Esophagus squamous epithelium (tissue), 5 donors: Measurements from ENCODE around the gene TCF23. TPM values are rescaled to one million over a fixed set of nuclear protein-coding genes. Genes with fewer than 3 reads are reported as not detected.
"Not testable (repeated sequence)": the region's sequence is repeated elsewhere in the genome, so short reads cannot be mapped to it uniquely, and the experiment has no call there.

Source experiments
- DNase-seq: peaks from one replicate; lab custom pipeline; 2025; lab: John Stamatoyannopoulos, UW
- H3K27ac ChIP-seq, 4 donors: fragments of 200-600 bp; sonication (generic); one replicate each; pipeline ENCODE4 v1.5.1; 2016 to 2019; ENCODE audit warnings: mild to moderate bottlenecking in 1 of 4
- H3K27me3 ChIP-seq, 4 donors: fragments of 200-600 bp; sonication (generic); 1 replicate in 3 of 4; 2 replicates in 1 of 4; pipeline versions ENCODE4 v1.5.1 to v1.6.0; 2017 to 2021; ENCODE audit warnings: antibody characterized with exemption in 1 of 4
- H3K36me3 ChIP-seq, 3 donors: fragments of 200-600 bp; sonication (generic); one replicate each; pipeline ENCODE4 v1.5.1; 2016 to 2019
- H3K4me1 ChIP-seq, 3 donors: fragments of 200-600 bp; sonication (generic); one replicate each; pipeline ENCODE4 v1.5.1; 2017 to 2019
- H3K4me3 ChIP-seq, 4 donors: fragments of 200-600 bp; sonication (generic); 1 replicate in 3 of 4; 2 replicates in 1 of 4; pipeline ENCODE4 v1.5.1; 2016 to 2019; ENCODE audit warnings: mild to moderate bottlenecking in 2 of 4, moderate library complexity in 1 of 4
- H3K9me3 ChIP-seq, 3 donors: fragments of 200-600 bp; sonication (generic); one replicate each; pipeline ENCODE4 v1.5.1; 2016 to 2019
- CTCF ChIP-seq, 6 experiments: fragments of 450-650 bp in 4 of 6; fragments of 200-600 bp in 2 of 6; sonication (generic) in 2 of 6; IDR thresholded peaks; one replicate each; pipeline ENCODE4 v1.5.1; 2016 to 2019; ENCODE audit warnings: antibody characterized with exemption in 6 of 6, mild to moderate bottlenecking in 4 of 6, moderate library complexity in 4 of 6
- POLR2A ChIP-seq, 4 donors: fragments of 450-650 bp; IDR thresholded peaks; one replicate each; pipeline ENCODE4 v1.6.1; 2017; ENCODE audit warnings: antibody characterized with exemption in 4 of 4, mild to moderate bottlenecking in 4 of 4, moderate library complexity in 3 of 4
- WGBS, 2 donors: methylation state at CpG; one replicate each; pipeline ENCODE4 v1.1.5; 2018; 5-methylcytosine and 5-hydroxymethylcytosine counted together
- intact Hi-C: fragments of 100-400 bp; cut with DNase I; formaldehyde crosslinking; loops from one replicate; pipeline ENCODE4 v1.15.0; 2022
- total RNA-seq, 4 donors: library from RNA; depleted of rRNA; stranded (reverse); fragments of >200 nt; gene quantifications; one replicate each; pipeline ENCODE4 v1.1.0, GENCODE V29; 2016
- donor health status: DM: yes; HTN: yes; CAD: no.

The TCF23 gene
- total RNA-seq, 4 donors from 2014 or later, result not detected

DNA sequence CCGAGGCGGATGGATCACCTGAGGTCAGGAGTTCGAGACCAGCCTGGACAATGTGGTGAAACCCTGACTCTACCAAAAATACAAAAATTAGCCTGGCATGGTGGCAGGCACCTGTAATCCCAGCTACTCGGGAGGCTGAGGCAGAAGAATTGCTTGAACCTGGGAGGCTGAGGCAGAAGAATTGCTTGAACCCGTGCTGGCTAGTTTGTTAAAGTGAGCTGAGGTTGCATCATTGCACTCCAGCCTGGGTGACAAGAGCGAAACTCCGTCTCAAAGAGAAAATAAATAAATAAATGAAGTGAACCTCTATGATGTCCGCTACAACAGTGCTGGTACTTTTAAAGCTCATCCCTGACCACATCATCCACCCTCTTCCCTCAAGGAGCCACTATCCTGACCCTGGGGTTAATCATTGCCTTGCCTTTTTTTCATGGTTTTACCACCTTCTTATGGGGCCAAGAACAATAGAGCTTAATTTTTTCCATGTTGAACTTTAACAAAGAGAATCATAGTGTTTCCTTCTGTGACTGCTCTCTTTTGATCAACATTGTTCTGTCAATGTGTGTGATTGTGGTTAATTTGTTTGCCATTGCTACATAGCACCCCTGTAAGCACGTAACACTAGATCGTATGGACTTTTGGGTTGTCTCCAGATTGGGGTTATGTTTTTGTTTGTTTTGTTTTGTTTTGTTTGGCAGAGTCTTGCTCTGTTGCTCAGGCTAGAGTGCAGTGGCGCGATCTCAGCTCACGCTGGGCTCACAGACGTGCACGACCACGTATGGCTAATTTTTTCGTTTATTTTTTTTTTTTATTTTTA lies 45.9 kb downstream of the TCF23 start:
- WGBS, 2 donors, result 67 to 77% methylated on average over 17 of the region's 17 CpGs
- H3K4me3 ChIP-seq, result no peak overlapping the region
- no peak for TF ChIP-seq CTCF (IDR thresholded peaks at IDR 0.05)
- H3K27me3 ChIP-seq, result no peaks in the 10 kb centered on the region
- intact Hi-C loops, result no loop called here
- no peak overlapping the region for H3K27ac ChIP-seq
- H3K9me3 ChIP-seq, result no peaks in the 10 kb centered on the region
- H3K36me3 ChIP-seq, result peaks cover 0 to 9% (median 0%) of the 10 kb centered on the region in 3 donors
- no peak for DNase-seq
- H3K4me1 ChIP-seq, result no peaks in the 10 kb centered on the region

DNA sequence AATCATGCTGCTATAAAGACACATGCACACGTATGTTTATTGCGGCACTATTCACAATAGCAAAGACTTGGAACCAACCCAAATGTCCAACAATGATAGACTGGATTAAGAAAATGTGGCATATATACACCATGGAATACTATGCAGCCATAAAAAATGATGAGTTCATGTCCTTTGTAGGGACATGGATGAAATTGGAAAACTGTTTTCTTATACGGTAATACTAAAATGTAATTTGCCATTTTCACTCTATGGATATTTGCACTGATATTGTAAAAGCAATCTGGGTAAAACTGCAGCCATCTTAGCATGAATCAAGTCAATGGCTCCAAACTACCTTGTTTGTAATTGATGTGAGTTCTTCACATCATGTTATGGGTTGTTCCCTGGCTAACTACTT lies 47.0 kb downstream of the TCF23 start:
- H3K27me3 ChIP-seq, H3K4me1 ChIP-seq, H3K27ac ChIP-seq, H3K4me3 ChIP-seq, H3K9me3 ChIP-seq, DNase-seq, intact Hi-C loops: not testable (repeated sequence)
- 89 to 90% methylated on average over 1 to 3 of the region's 3 CpGs for WGBS, 2 donors
- peaks cover 0 to 20% (median 0%) of the 10 kb centered on the region in 3 donors for H3K36me3 ChIP-seq

DNA sequence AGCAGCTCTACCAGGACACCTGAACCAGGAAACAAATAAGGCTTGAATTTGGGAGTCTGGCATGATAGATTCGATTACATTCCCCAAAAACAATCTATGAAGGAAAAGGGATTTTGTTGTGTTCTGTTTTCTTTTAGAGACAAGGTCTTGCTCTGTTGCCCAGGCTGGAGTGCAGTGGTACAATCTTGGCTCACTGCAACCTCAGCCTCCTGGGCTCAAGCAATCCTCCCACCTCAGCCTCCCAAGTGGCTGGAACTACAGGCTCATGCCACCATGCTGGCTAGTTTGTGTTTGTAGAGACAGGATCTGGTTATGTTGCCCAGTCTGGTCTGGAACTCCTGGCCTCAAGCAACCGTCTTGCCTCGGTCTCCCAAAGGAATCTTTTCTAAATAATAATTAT lies 49.3 kb downstream of the TCF23 start:
- H3K36me3 ChIP-seq, result peaks cover 0 to 42% (median 5%) of the 10 kb centered on the region in 3 donors
- intact Hi-C loops, result not testable (repeated sequence)

DNA sequence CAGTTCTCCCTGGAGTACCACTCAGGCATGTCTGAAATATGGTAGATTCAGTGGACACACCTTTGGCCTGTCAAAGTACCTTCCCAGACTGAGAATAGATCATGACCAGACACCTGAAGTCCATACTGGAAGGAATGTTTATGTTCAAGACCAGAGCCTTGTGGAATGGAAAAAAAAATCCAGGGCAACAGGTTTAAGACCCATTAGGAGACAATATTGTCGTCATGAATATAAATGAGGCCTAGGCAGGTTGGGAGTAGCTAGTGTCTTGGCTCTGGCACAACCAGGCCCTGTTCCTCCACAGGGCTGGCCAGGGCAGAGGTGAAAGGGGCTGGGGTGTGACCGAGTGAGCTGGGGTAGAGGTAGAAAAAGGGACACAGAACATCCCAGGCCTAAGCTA lies 49.8 kb downstream of the TCF23 start:
- intact Hi-C loops, result no loop called here
- Histone ChIP-seq H3K27ac (no peak overlapping the region), H3K27me3 (no peaks in the 10 kb centered on the region), H3K4me3 (no peak overlapping the region), H3K4me1 (no peaks in the 10 kb centered on the region), H3K36me3 (peaks cover 0 to 47% (median 5%) of the 10 kb centered on the region in 3 donors), H3K9me3 (no peaks in the 10 kb centered on the region)
- TF ChIP-seq POLR2A (IDR thresholded peaks at IDR 0.05) (no peak), CTCF (IDR thresholded peaks at IDR 0.05) (no peak)
- no peak for DNase-seq
- 70 to 86% methylated on average over 2 of the region's 2 CpGs for WGBS, 2 donors

More for the DNA sequence above, 49.3 kb downstream of the TCF23 start:
- not testable (repeated sequence) for H3K9me3 ChIP-seq, H3K27ac ChIP-seq, H3K4me1 ChIP-seq, H3K27me3 ChIP-seq, DNase-seq, H3K4me3 ChIP-seq
- WGBS, 2 donors, result 92 to 96% methylated on average over 3 of the region's 3 CpGs

DNA sequence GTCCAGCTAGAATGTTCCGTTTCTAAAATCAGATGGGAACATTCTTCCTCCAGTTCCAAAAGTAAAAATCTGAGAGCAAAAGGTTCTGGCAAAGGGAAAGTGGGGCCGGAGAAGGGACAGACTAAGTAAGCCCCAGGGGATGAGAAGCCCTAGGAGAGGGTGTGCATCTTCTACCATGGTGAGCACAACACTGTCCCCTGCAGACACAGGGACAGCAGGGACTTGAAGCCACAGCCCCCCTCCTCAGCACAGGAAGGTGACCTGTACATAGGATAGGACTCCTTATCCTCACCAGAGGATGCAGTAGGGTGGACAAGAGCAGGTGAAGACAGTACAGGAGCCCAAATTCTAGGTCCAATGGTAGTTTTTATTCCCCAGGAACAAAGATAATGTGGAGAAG lies 50.4 kb downstream of the TCF23 start:
- no peaks in the 10 kb centered on the region for H3K4me1 ChIP-seq
- no peaks in the 10 kb centered on the region for H3K9me3 ChIP-seq
- DNase-seq, result no peak
- peaks cover 0 to 53% (median 5%) of the 10 kb centered on the region in 3 donors for H3K36me3 ChIP-seq
- no peak overlapping the region for H3K27ac ChIP-seq
- 70 to 79% methylated on average over 2 of the region's 2 CpGs for WGBS, 2 donors
- no peak for TF ChIP-seq CTCF (IDR thresholded peaks at IDR 0.05)
- no peaks in the 10 kb centered on the region for H3K27me3 ChIP-seq
- intact Hi-C loops, result no loop called here
- H3K4me3 ChIP-seq, result no peak overlapping the region

- peaks cover 0 to 78% (median 5%) of the 10 kb centered on the region in 3 donors for H3K36me3 ChIP-seq
- H3K4me1 ChIP-seq, result no peaks in the 10 kb centered on the region
- no peaks in the 10 kb centered on the region for H3K27me3 ChIP-seq
- no peaks in the 10 kb centered on the region for H3K9me3 ChIP-seq
- TF ChIP-seq CTCF (IDR thresholded peaks at IDR 0.05) (no peak), POLR2A (IDR thresholded peaks at IDR 0.05) (no peak)
- H3K4me3 ChIP-seq, result no peak overlapping the region
- no peak for DNase-seq
- intact Hi-C loops, result loop anchor here (5.0 kb wide), 1 partner anchor 99 kb away; no protein-coding TSS in a partner anchor
- 86 to 93% methylated on average over 3 to 5 of the region's 7 CpGs for WGBS, 2 donors
- no peak overlapping the region for H3K27ac ChIP-seq
These were observed 52.9 kb downstream of the TCF23 start for GRCh38 chr2:27201675-27202074.
